Calu3 (cell line): ENCODE data around the gene ATP4B. TPM values are rescaled to one million over a fixed set of nuclear protein-coding genes. Genes with fewer than 3 reads are reported as not detected.

ENCODE experiments used
- BruUV-seq: library from RNA; stranded (reverse); fragments of 400-500 nt; replicated peaks from 2 replicates; lab custom pipeline; 2021; lab: Mats Ljungman, UMichigan
- CTCF ChIA-PET: fragments of 300-600 bp; sonication (Branson Sonifier 250); formaldehyde crosslinking; loops from one replicate; lab custom pipeline; 2022; ENCODE audit warnings: antibody characterized with exemption; lab: Charles Lee
- DNase-seq: peaks from one replicate; pipeline ENCODE4 v3.0.0; 2022
- H3K27ac Mint-ChIP-seq: one replicate; pipeline ENCODE4 v1.8.0; 2022; ENCODE audit warnings: mixed read lengths; ENCODE audit not compliant: unreplicated experiment
- H3K27me3 Mint-ChIP-seq: one replicate; pipeline ENCODE4 v1.8.0; 2022; ENCODE audit warnings: mixed read lengths; ENCODE audit not compliant: unreplicated experiment
- H3K36me3 Mint-ChIP-seq: one replicate; pipeline ENCODE4 v1.8.0; 2022; ENCODE audit warnings: mild to moderate bottlenecking, moderate library complexity, mixed read lengths; ENCODE audit not compliant: insufficient read depth, unreplicated experiment
- H3K4me1 Mint-ChIP-seq: one replicate; pipeline ENCODE4 v1.8.0; 2022; ENCODE audit warnings: mild to moderate bottlenecking, low read depth, mixed read lengths; ENCODE audit not compliant: unreplicated experiment
- H3K4me3 Mint-ChIP-seq: one replicate; pipeline ENCODE4 v1.8.0; 2022; ENCODE audit warnings: mild to moderate bottlenecking, low read depth, moderate library complexity, mixed read lengths; ENCODE audit not compliant: unreplicated experiment
- H3K9me3 Mint-ChIP-seq: one replicate; pipeline ENCODE4 v1.8.0; 2022; ENCODE audit warnings: low read depth, mixed read lengths; ENCODE audit not compliant: unreplicated experiment
- CTCF ChIP-seq: fragments of 200-600 bp; IDR thresholded peaks from one replicate; pipeline ENCODE4 v1.8.0; 2022; ENCODE audit warnings: antibody characterized with exemption; ENCODE audit not compliant: unreplicated experiment
- intact Hi-C: fragments of 100-400 bp; cut with micrococcal nuclease; formaldehyde crosslinking; loops from one replicate; pipeline ENCODE4 v1.10.0; 2022; ENCODE audit not compliant: unreplicated experiment
- total RNA-seq: library from RNA; stranded (reverse); gene quantifications from 2 replicates; pipeline ENCODE4 v1.2.3, GENCODE V29; 2022

ATP4B gene
- total RNA-seq, 1 experiment from 2014 or later = not detected

GRCh38 chr13:113650731-113651148 is 7.3 kb downstream of the ATP4B start:
- Mint-ChIP-seq H3K4me3 (no peak overlapping the region), H3K9me3 (peaks cover 4% of the 10 kb centered on the region), H3K27ac (no peak overlapping the region), H3K27me3 (no peaks in the 10 kb centered on the region), H3K36me3 (no peaks in the 10 kb centered on the region), H3K4me1 (no peaks in the 10 kb centered on the region)
- DNase-seq = no peak
- intact Hi-C loops = no loop called here
- BruUV-seq = no TSS peak
- CTCF ChIA-PET = no interaction called here
- TF ChIP-seq CTCF = no peak

GRCh38 chr13:113650275-113650674 is 7.7 kb downstream of the ATP4B start:
- Mint-ChIP-seq H3K4me3 (no peak overlapping the region), H3K9me3 (peaks cover 4% of the 10 kb centered on the region), H3K36me3 (no peaks in the 10 kb centered on the region), H3K27me3 (no peaks in the 10 kb centered on the region), H3K4me1 (no peaks in the 10 kb centered on the region), H3K27ac (no peak overlapping the region)
- CTCF ChIA-PET = no interaction called here
- DNase-seq = no peak
- TF ChIP-seq CTCF = no peak
- intact Hi-C loops = no loop called here
- no TSS peak for BruUV-seq

- no peak overlapping the region for H3K4me3 Mint-ChIP-seq
- peaks cover 4% of the 10 kb centered on the region for H3K9me3 Mint-ChIP-seq
- no peaks in the 10 kb centered on the region for H3K36me3 Mint-ChIP-seq
- H3K27me3 Mint-ChIP-seq = no peaks in the 10 kb centered on the region
- H3K4me1 Mint-ChIP-seq = no peaks in the 10 kb centered on the region
- no peak overlapping the region for H3K27ac Mint-ChIP-seq
- no TSS peak for BruUV-seq
- no peak for DNase-seq
- intact Hi-C loops = no loop called here
- CTCF ChIA-PET = no interaction called here
- no peak for TF ChIP-seq CTCF
Observed at GRCh38 chr13:113649212-113649611, 8.8 kb downstream of the ATP4B start.

- BruUV-seq = no TSS peak
- no peak overlapping the region for H3K27ac Mint-ChIP-seq
- CTCF ChIA-PET = no interaction called here
- peaks cover 4% of the 10 kb centered on the region for H3K9me3 Mint-ChIP-seq
- H3K27me3 Mint-ChIP-seq = no peaks in the 10 kb centered on the region
- H3K4me1 Mint-ChIP-seq = no peaks in the 10 kb centered on the region
- no peak for TF ChIP-seq CTCF
- intact Hi-C loops = no loop called here
- H3K36me3 Mint-ChIP-seq = no peaks in the 10 kb centered on the region
- DNase-seq = no peak
- no peak overlapping the region for H3K4me3 Mint-ChIP-seq
Observed at GRCh38 chr13:113648216-113648610, 9.8 kb downstream of the ATP4B start.
